HCT116 (cell line): ENCODE results near the gene CBLIF. TPM values are rescaled to one million over a fixed set of nuclear protein-coding genes. Genes with fewer than 3 reads are reported as not detected.

Experiments used
- ATAC-seq: fragments of 200-7000 bp; cut with Tn5 transposase; 2 replicates; pipeline ENCODE4 v1.9.1; 2020; ENCODE audit warnings: mild to moderate bottlenecking, moderate library complexity
- BruUV-seq: library from RNA; stranded (reverse); fragments of 400-500 nt; replicated peaks from 2 replicates; lab custom pipeline; 2021; lab: Mats Ljungman, UMichigan
- CTCF ChIA-PET: fragments of 300-600 bp; sonication (Branson Sonifier 250); formaldehyde crosslinking; loops from one replicate; lab custom pipeline; 2021; ENCODE audit warnings: antibody characterized with exemption; lab: Charles Lee
- POLR2A ChIA-PET: fragments of 300-600, 350-600 bp; sonication (Branson Sonifier 250); formaldehyde crosslinking; loops from one replicate; lab custom pipeline; 2021; ENCODE audit warnings: antibody characterized with exemption; lab: Charles Lee
- RAD21 ChIA-PET, 2 experiments: fragments of 300-600 bp; sonication (Branson Sonifier 250); formaldehyde crosslinking; loops; one replicate each; lab custom pipeline; 2023; ENCODE audit warnings: low total read pairs in 2 of 2; ENCODE audit not compliant: uncharacterized antibody in 2 of 2, unreplicated experiment in 2 of 2, low non-redundant PET in 1 of 2; lab: Charles Lee
- DNase-seq: peaks from one replicate; pipeline ENCODE4 v3.0.0-alpha.2; 2010; ENCODE audit warnings: low read depth, low spot score
- H2AFZ ChIP-seq: fragments of 200-600 bp; shearing (Covaris generic), sonication (generic); 2 replicates; pipeline ENCODE4 v1.6.1; 2017; ENCODE audit warnings: low read depth, mixed run types, mixed read lengths, antibody characterized with exemption, low read length; ENCODE audit not compliant: poor library complexity, severe bottlenecking
- H3K27ac ChIP-seq: 2 replicates; pipeline ENCODE4 v1.5.1; 2012; ENCODE audit warnings: low read depth, low read length
- H3K27me3 ChIP-seq: fragments of 200-600 bp; sonication (generic); 2 replicates; pipeline ENCODE4 v1.6.1; 2016; ENCODE audit warnings: mixed run types, low read length, mixed read lengths; ENCODE audit not compliant: insufficient read depth
- H3K36me3 ChIP-seq, 2 experiments: fragments of 200-500 bp in 1 of 2; fragments of 200-600 bp in 1 of 2; sonication (Bioruptor generic) in 1 of 2; sonication (generic) in 1 of 2; 2 replicates each; pipeline versions ENCODE4 v1.5.1 to v1.6.1; 2014 to 2016; ENCODE audit warnings: low read length in 2 of 2, inconsistent platforms in 1 of 2, mixed read lengths in 1 of 2, mixed run types in 1 of 2; ENCODE audit not compliant: insufficient read depth in 2 of 2, control insufficient read depth in 1 of 2
- H3K4me1 ChIP-seq, 2 experiments: fragments of 200-600 bp in 1 of 2; sonication (generic) in 1 of 2; 2 replicates each; pipeline versions ENCODE4 v1.5.1 to v1.6.1; 2012 to 2017; ENCODE audit warnings: low read length in 2 of 2, inconsistent platforms in 1 of 2, mild to moderate bottlenecking in 1 of 2, mixed read lengths in 1 of 2, mixed run types in 1 of 2, moderate library complexity in 1 of 2; ENCODE audit not compliant: insufficient read depth in 2 of 2, control insufficient read depth in 1 of 2
- H3K4me2 ChIP-seq: fragments of 200-600 bp; sonication (generic); 2 replicates; pipeline ENCODE4 v1.6.1; 2017; ENCODE audit warnings: mixed run types, low read length, mixed read lengths
- H3K4me3 ChIP-seq, 2 experiments: fragments of 200-600 bp in 1 of 2; sonication (generic) in 1 of 2; replicated peaks in 1 of 2; 2 replicates each; pipeline ENCODE4 v1.5.1; 2011 to 2016; ENCODE audit warnings: low read length in 2 of 2, control low read depth in 1 of 2, low read depth in 1 of 2, mild to moderate bottlenecking in 1 of 2, mixed read lengths in 1 of 2, mixed run types in 1 of 2
- H3K79me2 ChIP-seq: fragments of 200-600 bp; sonication (generic); 2 replicates; pipeline ENCODE4 v1.6.1; 2017; ENCODE audit warnings: mild to moderate bottlenecking, mixed run types, low read length, moderate library complexity, mixed read lengths; ENCODE audit not compliant: insufficient read depth
- H3K9ac ChIP-seq: fragments of 200-600 bp; sonication (generic); 2 replicates; pipeline ENCODE4 v1.6.1; 2016; ENCODE audit warnings: low read length, mixed read lengths
- H3K9me2 ChIP-seq: fragments of 200-600 bp; sonication (generic), shearing (Covaris generic); 2 replicates; pipeline ENCODE4 v1.6.1; 2017; ENCODE audit warnings: mixed run types, mild to moderate bottlenecking, moderate library complexity; ENCODE audit not compliant: insufficient read depth
- H3K9me3 ChIP-seq, 2 experiments: fragments of 200-500 bp in 1 of 2; fragments of 200-600 bp in 1 of 2; sonication (Bioruptor generic) in 1 of 2; sonication (generic) in 1 of 2; 2 replicates each; pipeline ENCODE4 v1.6.1; 2014 to 2017; ENCODE audit warnings: low read length in 2 of 2, mixed read lengths in 2 of 2, inconsistent platforms in 1 of 2, low read depth in 1 of 2, mild to moderate bottlenecking in 1 of 2, mixed run types in 1 of 2, moderate library complexity in 1 of 2; ENCODE audit not compliant: control insufficient read depth in 1 of 2, insufficient read depth in 1 of 2
- H4K20me1 ChIP-seq: fragments of 200-600 bp; sonication (generic), shearing (Covaris generic); 2 replicates; pipeline ENCODE4 v1.6.1; 2017; ENCODE audit warnings: mixed run types, mild to moderate bottlenecking, moderate library complexity; ENCODE audit not compliant: insufficient read depth
- CEBPB ChIP-seq: IDR thresholded peaks from 2 replicates; pipeline ENCODE4 v1.6.1; 2012; ENCODE audit warnings: low read depth
- ELF1 ChIP-seq: IDR thresholded peaks from 2 replicates; pipeline ENCODE4 v1.6.1; 2012; ENCODE audit warnings: low read depth, borderline replicate concordance
- EZH2 ChIP-seq: fragments of 200-600 bp; sonication (generic); IDR thresholded peaks from 2 replicates; pipeline ENCODE4 v1.6.1; 2017; ENCODE audit warnings: antibody characterized with exemption, mixed run types
- FOSL1 ChIP-seq: IDR thresholded peaks from 2 replicates; pipeline ENCODE4 v1.6.1; 2012; ENCODE audit warnings: low read depth
- JUND ChIP-seq: IDR thresholded peaks from 2 replicates; pipeline ENCODE4 v1.6.1; 2012
- SIN3A ChIP-seq: IDR thresholded peaks from 2 replicates; pipeline ENCODE4 v1.6.1; 2012; ENCODE audit warnings: low read depth
- SP1 ChIP-seq: IDR thresholded peaks from 2 replicates; pipeline ENCODE4 v1.6.1; 2012; ENCODE audit warnings: low read depth
- ZFX ChIP-seq: fragments of 450-650 bp; IDR thresholded peaks from 2 replicates; pipeline ENCODE4 v1.6.1; 2017
- ZNF274 ChIP-seq: fragments of 200-500 bp; sonication (Bioruptor generic); IDR thresholded peaks from 2 replicates; pipeline ENCODE4 v1.6.1; 2014; ENCODE audit warnings: mild to moderate bottlenecking, low read depth, low read length, inconsistent platforms
- intact Hi-C: fragments of 100-400 bp; cut with micrococcal nuclease; formaldehyde crosslinking; loops from 2 replicates; pipeline ENCODE4 v1.10.0; 2022
- total RNA-seq: library from RNA; stranded (reverse); gene quantifications from one replicate; pipeline ENCODE4 v1.2.1, GENCODE V29; 2021; ENCODE audit not compliant: unreplicated experiment
- TF ChIP-seq, protein P1 (sequence below): IDR thresholded peaks from 2 replicates; pipeline ENCODE4 v1.6.1; 2012; ENCODE audit warnings: low read depth

CBLIF gene
- total RNA-seq, 1 experiment from 2014 or later, result not detected

DNA sequence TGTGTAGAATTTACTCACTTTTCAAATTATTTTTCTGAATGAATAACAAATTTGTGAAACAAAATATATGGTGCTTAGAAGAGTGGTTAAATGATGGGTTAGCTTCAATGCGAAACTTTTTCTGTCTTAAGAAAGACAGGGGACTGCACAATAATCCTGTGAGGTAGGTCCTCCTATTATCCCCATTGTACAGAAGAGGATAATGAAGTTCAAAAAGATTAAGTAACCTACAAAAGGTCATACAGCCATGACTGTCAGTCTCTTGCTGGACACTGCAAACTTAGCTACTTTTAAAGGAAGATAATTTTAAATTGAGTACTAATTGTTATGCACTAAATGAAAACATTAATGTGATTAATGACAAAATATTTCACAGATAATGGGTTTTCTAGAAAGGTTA lies 38.3 kb upstream of the CBLIF start:
- TF ChIP-seq JUND, result no peak
- TF ChIP-seq SP1, result no peak
- TF ChIP-seq CEBPB, result no peak
- TF ChIP-seq ELF1, result no peak
- no peak for TF ChIP-seq EZH2
- no peak for TF ChIP-seq ZFX
- no peak for TF ChIP-seq FOSL1
- TF ChIP-seq, protein P1, sequence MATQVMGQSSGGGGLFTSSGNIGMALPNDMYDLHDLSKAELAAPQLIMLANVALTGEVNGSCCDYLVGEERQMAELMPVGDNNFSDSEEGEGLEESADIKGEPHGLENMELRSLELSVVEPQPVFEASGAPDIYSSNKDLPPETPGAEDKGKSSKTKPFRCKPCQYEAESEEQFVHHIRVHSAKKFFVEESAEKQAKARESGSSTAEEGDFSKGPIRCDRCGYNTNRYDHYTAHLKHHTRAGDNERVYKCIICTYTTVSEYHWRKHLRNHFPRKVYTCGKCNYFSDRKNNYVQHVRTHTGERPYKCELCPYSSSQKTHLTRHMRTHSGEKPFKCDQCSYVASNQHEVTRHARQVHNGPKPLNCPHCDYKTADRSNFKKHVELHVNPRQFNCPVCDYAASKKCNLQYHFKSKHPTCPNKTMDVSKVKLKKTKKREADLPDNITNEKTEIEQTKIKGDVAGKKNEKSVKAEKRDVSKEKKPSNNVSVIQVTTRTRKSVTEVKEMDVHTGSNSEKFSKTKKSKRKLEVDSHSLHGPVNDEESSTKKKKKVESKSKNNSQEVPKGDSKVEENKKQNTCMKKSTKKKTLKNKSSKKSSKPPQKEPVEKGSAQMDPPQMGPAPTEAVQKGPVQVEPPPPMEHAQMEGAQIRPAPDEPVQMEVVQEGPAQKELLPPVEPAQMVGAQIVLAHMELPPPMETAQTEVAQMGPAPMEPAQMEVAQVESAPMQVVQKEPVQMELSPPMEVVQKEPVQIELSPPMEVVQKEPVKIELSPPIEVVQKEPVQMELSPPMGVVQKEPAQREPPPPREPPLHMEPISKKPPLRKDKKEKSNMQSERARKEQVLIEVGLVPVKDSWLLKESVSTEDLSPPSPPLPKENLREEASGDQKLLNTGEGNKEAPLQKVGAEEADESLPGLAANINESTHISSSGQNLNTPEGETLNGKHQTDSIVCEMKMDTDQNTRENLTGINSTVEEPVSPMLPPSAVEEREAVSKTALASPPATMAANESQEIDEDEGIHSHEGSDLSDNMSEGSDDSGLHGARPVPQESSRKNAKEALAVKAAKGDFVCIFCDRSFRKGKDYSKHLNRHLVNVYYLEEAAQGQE, result no peak
- TF ChIP-seq SIN3A, result no peak
- no peak for TF ChIP-seq ZNF274
- BruUV-seq, result no TSS peak
- DNase-seq (no peak), ATAC-seq (no peak)
- CTCF ChIA-PET, result no interaction called here
- POLR2A ChIA-PET, result no interaction called here
- intact Hi-C loops, result no loop called here
- H3K27ac ChIP-seq, result no peak overlapping the region
- H3K79me2 ChIP-seq, result no peaks in the 10 kb centered on the region
- H3K9me2 ChIP-seq, result no peaks in the 10 kb centered on the region
- H3K4me3 ChIP-seq, result no peak overlapping the region
- no peaks in the 10 kb centered on the region for H3K4me1 ChIP-seq
- H3K9ac ChIP-seq, result no peak overlapping the region
- H3K4me2 ChIP-seq, result no peak overlapping the region
- H3K9me3 ChIP-seq, result no peaks in the 10 kb centered on the region
- no peaks in the 10 kb centered on the region for H3K27me3 ChIP-seq
- RAD21 ChIA-PET, result no interaction called here
- no peak overlapping the region for H2AFZ ChIP-seq
- H4K20me1 ChIP-seq, result no peaks in the 10 kb centered on the region
- H3K36me3 ChIP-seq, result no peaks in the 10 kb centered on the region
